HEK293 (cell line): ENCODE data around the gene TLE4.

ENCODE experiments used
- CTCF ChIP-seq: fragments of 450-650 bp; formaldehyde crosslinking; IDR thresholded peaks from 2 replicates; pipeline ENCODE4 v1.5.1; 2016; ENCODE audit warnings: missing biosample characterization, missing genetic modification characterization
- ZBTB7A ChIP-seq: fragments of 450-650 bp; formaldehyde crosslinking; IDR thresholded peaks from 2 replicates; pipeline ENCODE4 v1.5.1; 2016; ENCODE audit warnings: low read depth, missing biosample characterization, missing genetic modification characterization
- ZNF239 ChIP-seq: fragments of 450-650 bp; formaldehyde crosslinking; IDR thresholded peaks from 2 replicates; pipeline ENCODE4 v1.5.1; 2016; ENCODE audit warnings: missing biosample characterization, missing genetic modification characterization
- ZNF274 ChIP-seq, 2 experiments: fragments of 200-500 bp in 1 of 2; fragments of 450-650 bp in 1 of 2; sonication (Bioruptor generic) in 1 of 2; formaldehyde crosslinking in 1 of 2; IDR thresholded peaks; 2 replicates each; pipeline versions ENCODE4 v1.5.1 to v1.6.1; 2014 to 2016; ENCODE audit warnings: borderline replicate concordance in 1 of 2, inconsistent platforms in 1 of 2, low read length in 1 of 2, missing biosample characterization in 1 of 2, missing genetic modification characterization in 1 of 2
- ZNF423 ChIP-seq: fragments of 450-650 bp; formaldehyde crosslinking; IDR thresholded peaks from 2 replicates; pipeline ENCODE4 v1.5.1; 2016; ENCODE audit warnings: missing biosample characterization, missing genetic modification characterization

GRCh38 chr9:79707589-79707988 lies 135.8 kb downstream of the TLE4 start:
- TF ChIP-seq CTCF (no peak), ZNF239 (tag by site-specific recombination) (no peak), ZNF423 (tag by site-specific recombination) (no peak), ZNF274 (IDR thresholded peaks at IDR 0.05; ENCODE audit: low read length) (no peak), ZNF274 (tag by site-specific recombination; IDR thresholded peaks at IDR 0.05; ENCODE audit: borderline replicate concordance) (no peak), ZBTB7A (no peak)
